Measurements from ENCODE around the gene DAPK2. TPM values are rescaled to one million over a fixed set of nuclear protein-coding genes. Genes with fewer than 3 reads are reported as not detected.
A peak's percentile ranks its signal among the peaks of the same experiment; 100 is the strongest.

Gene DAPK2
- total and polyA plus RNA-seq, 2 of the 13 experiments (the other 11 are each of a cell fraction or from before 2014, with no cell fraction given): 0.33 to 0.63 TPM

DNA sequence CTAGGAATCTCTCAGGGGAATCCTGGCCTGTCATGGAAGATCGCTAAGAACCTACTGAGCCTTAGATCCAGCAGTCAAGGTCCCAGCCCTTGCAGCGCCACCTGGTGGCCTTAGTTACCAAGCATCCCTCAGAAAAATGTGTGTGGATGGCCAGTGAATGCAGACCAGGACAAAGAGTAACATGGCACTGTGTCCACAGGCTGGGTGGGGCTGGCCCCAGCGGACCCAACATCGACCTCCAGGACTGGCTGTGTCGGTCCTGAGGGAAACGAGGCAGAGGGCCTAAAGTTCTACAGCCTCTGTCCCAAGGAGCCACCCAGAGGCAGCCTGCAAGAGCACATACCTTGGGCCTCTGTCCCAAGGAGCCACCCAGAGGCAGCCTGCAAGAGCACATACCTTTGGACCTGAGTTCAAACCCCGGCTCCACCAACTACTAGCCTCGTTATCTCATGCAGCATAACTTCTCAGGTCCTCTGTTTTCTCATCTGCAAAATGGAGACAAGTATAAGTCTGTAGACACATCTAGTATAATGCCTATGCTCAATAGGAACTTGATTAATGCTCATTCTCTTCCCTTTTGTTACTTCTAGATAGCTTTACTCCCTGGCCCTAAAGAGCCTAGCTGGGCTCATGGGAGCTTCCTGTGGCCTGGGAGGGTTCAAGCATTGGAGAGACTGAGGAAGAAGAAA, 155.1 kb downstream of the DAPK2 start (continued):
- TF ChIP-seq TFDP2 (CRISPR knock-in tag; IDR thresholded peaks at IDR 0.05) (no peak), SRSF1 (optimal IDR thresholded peaks at IDR 0.05; ENCODE audit: low read depth, low read length) (no peak), BCL6 (CRISPR knock-in tag; IDR thresholded peaks at IDR 0.05) (peak; percentile 6; the same call in 1 of the 2 replicates), RFX1 (IDR thresholded peaks at IDR 0.05) (no peak), SKI (IDR thresholded peaks at IDR 0.05; ENCODE audit: partially characterized antibody) (peak; percentile 15), ZFP82 (CRISPR knock-in tag; IDR thresholded peaks at IDR 0.05; ENCODE audit: borderline replicate concordance) (no peak), JUND (CRISPR knock-in tag; IDR thresholded peaks at IDR 0.05) (no peak), ZFX (CRISPR knock-in tag; IDR thresholded peaks at IDR 0.05; ENCODE audit: low read depth) (no peak), ZNF891 (CRISPR knock-in tag; IDR thresholded peaks at IDR 0.05) (no peak), ZNF670 (CRISPR knock-in tag; IDR thresholded peaks at IDR 0.05; ENCODE audit: borderline replicate concordance) (no peak), ZBTB33 (CRISPR knock-in tag; IDR thresholded peaks at IDR 0.05) (no peak), ZFY (CRISPR knock-in tag; IDR thresholded peaks at IDR 0.05) (no peak), U2AF1 (optimal IDR thresholded peaks at IDR 0.05; ENCODE audit: low read depth, low read length) (no peak), NR3C1 (CRISPR knock-in tag; IDR thresholded peaks at IDR 0.05) (no peak), ZNF232 (CRISPR knock-in tag; IDR thresholded peaks at IDR 0.05; ENCODE audit: borderline replicate concordance) (no peak), PCBP2 (optimal IDR thresholded peaks at IDR 0.05; ENCODE audit: low read depth, low read length, poor library complexity, severe bottlenecking) (no peak), THYN1 (CRISPR knock-in tag; IDR thresholded peaks at IDR 0.05; ENCODE audit: borderline replicate concordance, low read depth) (no peak), TEF (CRISPR knock-in tag; IDR thresholded peaks at IDR 0.05) (no peak), NFATC3 (CRISPR knock-in tag; IDR thresholded peaks at IDR 0.05) (no peak), DNMT3B (CRISPR knock-in tag; conservative IDR thresholded peaks at IDR 0.05) (0 out of 2 replicates have a peak, but pooled peaks have one; percentile 47)
- TF ChIP-seq, protein P1, sequence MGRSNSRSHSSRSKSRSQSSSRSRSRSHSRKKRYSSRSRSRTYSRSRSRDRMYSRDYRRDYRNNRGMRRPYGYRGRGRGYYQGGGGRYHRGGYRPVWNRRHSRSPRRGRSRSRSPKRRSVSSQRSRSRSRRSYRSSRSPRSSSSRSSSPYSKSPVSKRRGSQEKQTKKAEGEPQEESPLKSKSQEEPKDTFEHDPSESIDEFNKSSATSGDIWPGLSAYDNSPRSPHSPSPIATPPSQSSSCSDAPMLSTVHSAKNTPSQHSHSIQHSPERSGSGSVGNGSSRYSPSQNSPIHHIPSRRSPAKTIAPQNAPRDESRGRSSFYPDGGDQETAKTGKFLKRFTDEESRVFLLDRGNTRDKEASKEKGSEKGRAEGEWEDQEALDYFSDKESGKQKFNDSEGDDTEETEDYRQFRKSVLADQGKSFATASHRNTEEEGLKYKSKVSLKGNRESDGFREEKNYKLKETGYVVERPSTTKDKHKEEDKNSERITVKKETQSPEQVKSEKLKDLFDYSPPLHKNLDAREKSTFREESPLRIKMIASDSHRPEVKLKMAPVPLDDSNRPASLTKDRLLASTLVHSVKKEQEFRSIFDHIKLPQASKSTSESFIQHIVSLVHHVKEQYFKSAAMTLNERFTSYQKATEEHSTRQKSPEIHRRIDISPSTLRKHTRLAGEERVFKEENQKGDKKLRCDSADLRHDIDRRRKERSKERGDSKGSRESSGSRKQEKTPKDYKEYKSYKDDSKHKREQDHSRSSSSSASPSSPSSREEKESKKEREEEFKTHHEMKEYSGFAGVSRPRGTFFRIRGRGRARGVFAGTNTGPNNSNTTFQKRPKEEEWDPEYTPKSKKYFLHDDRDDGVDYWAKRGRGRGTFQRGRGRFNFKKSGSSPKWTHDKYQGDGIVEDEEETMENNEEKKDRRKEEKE (IDR thresholded peaks at IDR 0.05): no peak

Data from HepG2 (cell line).